GM12878 (cell line): ENCODE data around the gene CCDC91.

Experiments used
- CREM ChIP-seq: IDR thresholded peaks from 2 replicates; pipeline ENCODE4 v1.6.1; 2014; ENCODE audit warnings: antibody characterized with exemption, low read depth
- EP300 ChIP-seq, 2 experiments: fragments of 150-350 bp in 1 of 2; IDR thresholded peaks; 2 replicates each; pipeline ENCODE4 v1.6.1; 2011 to 2012; ENCODE audit warnings: low read depth in 2 of 2, low read length in 2 of 2, borderline replicate concordance in 1 of 2, improper control_type of control experiment in 1 of 2, inconsistent platforms in 1 of 2; ENCODE audit not compliant: control insufficient read depth in 1 of 2
- EZH2 ChIP-seq: IDR thresholded peaks from 2 replicates; pipeline ENCODE4 v1.6.1; 2012; ENCODE audit warnings: low read depth, mild to moderate bottlenecking, control low read depth, inconsistent platforms, low read length, borderline replicate concordance; ENCODE audit not compliant: control insufficient read depth
- HCFC1 ChIP-seq: fragments of 150-350 bp; IDR thresholded peaks from 2 replicates; pipeline ENCODE4 v1.6.1; 2014; ENCODE audit warnings: low read length
- JUND ChIP-seq: IDR thresholded peaks from 2 replicates; pipeline ENCODE4 v1.6.1; 2012; ENCODE audit warnings: low read depth, mild to moderate bottlenecking, low read length, improper control_type of control experiment, moderate library complexity
- MYC ChIP-seq: IDR thresholded peaks from 2 replicates; pipeline ENCODE4 v1.6.1; 2011; ENCODE audit warnings: mild to moderate bottlenecking, low read length, moderate library complexity, inconsistent platforms; ENCODE audit not compliant: insufficient read depth, insufficient replicate concordance, insufficient read length, severe bottlenecking
- NFIC ChIP-seq: IDR thresholded peaks from 2 replicates; pipeline ENCODE4 v1.6.1; 2012; ENCODE audit warnings: low read depth, mild to moderate bottlenecking, inconsistent platforms, low read length, moderate library complexity
- NR2C2 ChIP-seq: IDR thresholded peaks from 2 replicates; pipeline ENCODE4 v1.6.1; 2011; ENCODE audit warnings: borderline replicate concordance, low read depth; ENCODE audit not compliant: control insufficient read depth, insufficient read length
- POLR2AphosphoS2 ChIP-seq: IDR thresholded peaks from 2 replicates; pipeline ENCODE4 v1.6.1; 2011; ENCODE audit warnings: low read depth, mild to moderate bottlenecking, low read length, improper control_type of control experiment, moderate library complexity
- USF2 ChIP-seq: IDR thresholded peaks from 2 replicates; pipeline ENCODE4 v1.6.1; 2011; ENCODE audit warnings: low read depth, low read length, improper control_type of control experiment, borderline replicate concordance
- ZNF217 ChIP-seq: fragments of 450-650 bp; IDR thresholded peaks from 2 replicates; pipeline ENCODE4 v1.6.1; 2017; ENCODE audit warnings: antibody characterized with exemption, mild to moderate bottlenecking
- TF ChIP-seq, protein P1 (sequence below), 3 experiments: IDR thresholded peaks in 2 of 3; conservative IDR thresholded peaks in 1 of 3; 2 replicates each; pipeline ENCODE4 v1.5.1; 2011; ENCODE audit warnings: low read depth in 3 of 3, low read length in 3 of 3, mild to moderate bottlenecking in 3 of 3, control low read depth in 2 of 3, moderate library complexity in 2 of 3, inconsistent platforms in 1 of 3, mixed read lengths in 1 of 3; ENCODE audit not compliant: control insufficient read depth in 2 of 3, insufficient read depth in 1 of 3; ENCODE audit errors: extremely low read depth in 1 of 3
- TF ChIP-seq, protein P2 (sequence below): IDR thresholded peaks from 2 replicates; pipeline ENCODE4 v1.6.1; 2012; ENCODE audit warnings: low read length, inconsistent platforms

DNA sequence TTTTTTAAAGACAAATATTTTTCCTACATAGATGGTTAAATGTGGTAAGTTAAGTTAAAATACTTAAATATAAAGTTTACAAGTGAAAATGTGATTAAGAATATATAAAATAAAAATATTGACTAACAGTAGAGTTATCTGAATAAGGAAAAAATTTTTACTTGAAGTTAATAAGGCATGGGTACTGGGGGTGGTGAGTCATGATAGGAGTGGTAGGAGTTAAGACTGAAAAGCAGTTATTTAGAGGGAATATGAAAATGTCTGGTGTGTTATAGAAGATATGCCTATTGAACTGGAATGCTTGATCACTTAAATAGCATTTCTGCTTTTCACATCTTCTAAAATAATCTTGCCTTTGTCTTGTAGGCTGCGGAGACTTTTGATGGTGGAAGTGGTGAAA, 68.7 kb downstream of the CCDC91 start:
- TF ChIP-seq JUND (no peak), CREM (no peak), NFIC (no peak), MYC (no peak), HCFC1 (no peak), NR2C2 (no peak), EZH2 (no peak), ZNF217 (no peak), USF2 (no peak), EP300 (IDR thresholded peaks at IDR 0.05; ENCODE audit: borderline replicate concordance in 1 of 2, control insufficient read depth in 1 of 2, low read depth in 2 of 2, low read length in 2 of 2) (no peak), POLR2AphosphoS2 (no peak)
- TF ChIP-seq, protein P1, sequence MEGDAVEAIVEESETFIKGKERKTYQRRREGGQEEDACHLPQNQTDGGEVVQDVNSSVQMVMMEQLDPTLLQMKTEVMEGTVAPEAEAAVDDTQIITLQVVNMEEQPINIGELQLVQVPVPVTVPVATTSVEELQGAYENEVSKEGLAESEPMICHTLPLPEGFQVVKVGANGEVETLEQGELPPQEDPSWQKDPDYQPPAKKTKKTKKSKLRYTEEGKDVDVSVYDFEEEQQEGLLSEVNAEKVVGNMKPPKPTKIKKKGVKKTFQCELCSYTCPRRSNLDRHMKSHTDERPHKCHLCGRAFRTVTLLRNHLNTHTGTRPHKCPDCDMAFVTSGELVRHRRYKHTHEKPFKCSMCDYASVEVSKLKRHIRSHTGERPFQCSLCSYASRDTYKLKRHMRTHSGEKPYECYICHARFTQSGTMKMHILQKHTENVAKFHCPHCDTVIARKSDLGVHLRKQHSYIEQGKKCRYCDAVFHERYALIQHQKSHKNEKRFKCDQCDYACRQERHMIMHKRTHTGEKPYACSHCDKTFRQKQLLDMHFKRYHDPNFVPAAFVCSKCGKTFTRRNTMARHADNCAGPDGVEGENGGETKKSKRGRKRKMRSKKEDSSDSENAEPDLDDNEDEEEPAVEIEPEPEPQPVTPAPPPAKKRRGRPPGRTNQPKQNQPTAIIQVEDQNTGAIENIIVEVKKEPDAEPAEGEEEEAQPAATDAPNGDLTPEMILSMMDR (IDR thresholded peaks at IDR 0.05 in 2 of 3, conservative IDR thresholded peaks at IDR 0.05 in 1 of 3; ENCODE audit: control insufficient read depth in 2 of 3, extremely low read depth in 1 of 3, insufficient read depth in 1 of 3, low read depth in 3 of 3, low read length in 3 of 3), result no peak
- TF ChIP-seq, protein P2, sequence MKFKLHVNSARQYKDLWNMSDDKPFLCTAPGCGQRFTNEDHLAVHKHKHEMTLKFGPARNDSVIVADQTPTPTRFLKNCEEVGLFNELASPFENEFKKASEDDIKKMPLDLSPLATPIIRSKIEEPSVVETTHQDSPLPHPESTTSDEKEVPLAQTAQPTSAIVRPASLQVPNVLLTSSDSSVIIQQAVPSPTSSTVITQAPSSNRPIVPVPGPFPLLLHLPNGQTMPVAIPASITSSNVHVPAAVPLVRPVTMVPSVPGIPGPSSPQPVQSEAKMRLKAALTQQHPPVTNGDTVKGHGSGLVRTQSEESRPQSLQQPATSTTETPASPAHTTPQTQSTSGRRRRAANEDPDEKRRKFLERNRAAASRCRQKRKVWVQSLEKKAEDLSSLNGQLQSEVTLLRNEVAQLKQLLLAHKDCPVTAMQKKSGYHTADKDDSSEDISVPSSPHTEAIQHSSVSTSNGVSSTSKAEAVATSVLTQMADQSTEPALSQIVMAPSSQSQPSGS, result no peak
